Measurements from ENCODE around the gene SOX12.

Gene SOX12

DNA sequence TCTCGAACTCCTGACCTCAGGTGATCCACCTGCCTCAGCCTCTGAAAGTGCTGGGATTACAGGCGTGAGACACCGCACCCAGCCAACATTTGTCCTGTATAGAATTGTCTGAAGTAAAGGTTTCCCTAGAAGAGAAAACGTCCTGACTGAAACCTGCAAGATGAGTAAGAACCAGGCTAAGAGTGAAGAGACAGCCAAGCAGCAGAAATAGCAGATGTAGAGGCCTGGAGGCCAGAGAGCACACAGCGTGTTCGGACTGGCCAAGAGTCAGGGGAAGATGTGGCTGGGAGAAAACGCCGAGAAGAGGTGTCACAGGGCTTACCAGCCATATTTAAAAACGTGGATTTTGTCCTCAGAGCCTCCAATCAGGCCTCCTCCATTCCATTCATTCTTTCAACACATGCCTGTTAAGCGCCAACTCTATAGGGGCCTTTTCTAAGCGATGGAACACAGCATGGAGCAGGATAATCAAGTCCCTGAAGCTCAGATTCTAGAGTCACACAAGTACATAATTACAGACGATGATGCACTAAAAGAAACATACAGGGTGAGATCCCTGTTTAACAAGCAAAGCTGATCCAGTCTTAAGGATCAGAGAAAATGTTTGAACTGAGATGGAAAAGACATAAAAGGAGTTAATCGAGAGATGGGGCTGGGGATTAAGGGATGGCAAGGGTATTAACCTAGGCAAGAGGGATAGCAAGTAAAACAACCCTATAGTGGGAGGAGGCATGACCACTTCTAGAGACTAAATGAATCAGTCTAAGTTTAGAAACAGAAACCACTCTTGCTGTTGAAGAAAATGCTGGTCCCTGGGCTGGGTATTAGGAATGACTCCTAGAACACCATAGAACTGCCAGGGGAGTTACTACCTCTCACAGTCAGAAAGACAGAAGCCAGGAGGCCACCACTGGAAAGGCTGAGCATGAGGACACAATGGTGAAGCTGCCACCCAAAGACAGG is 23.2 kb upstream of the SOX12 start:
- DNase-seq = no peak

DNA sequence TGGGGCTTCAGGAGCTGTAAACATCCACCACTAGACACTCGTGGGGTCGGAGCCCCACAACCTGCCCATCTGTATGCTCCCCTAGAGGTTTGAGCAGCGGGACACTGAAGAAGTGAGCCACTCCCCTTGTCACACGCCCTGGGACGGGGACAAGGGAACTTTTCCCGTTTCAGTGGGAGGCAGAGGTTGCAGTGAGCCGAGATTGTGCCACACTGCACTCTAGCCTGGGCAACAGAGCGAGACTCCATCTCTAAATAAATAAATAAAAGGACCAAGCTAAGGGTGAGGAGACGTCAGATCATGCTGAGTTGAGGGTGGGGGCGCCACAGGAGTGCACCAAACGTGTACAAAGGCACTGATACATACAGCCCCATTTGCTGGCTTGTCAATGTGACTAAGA is 19.6 kb upstream of the SOX12 start:
- DNase-seq = no peak

DNA sequence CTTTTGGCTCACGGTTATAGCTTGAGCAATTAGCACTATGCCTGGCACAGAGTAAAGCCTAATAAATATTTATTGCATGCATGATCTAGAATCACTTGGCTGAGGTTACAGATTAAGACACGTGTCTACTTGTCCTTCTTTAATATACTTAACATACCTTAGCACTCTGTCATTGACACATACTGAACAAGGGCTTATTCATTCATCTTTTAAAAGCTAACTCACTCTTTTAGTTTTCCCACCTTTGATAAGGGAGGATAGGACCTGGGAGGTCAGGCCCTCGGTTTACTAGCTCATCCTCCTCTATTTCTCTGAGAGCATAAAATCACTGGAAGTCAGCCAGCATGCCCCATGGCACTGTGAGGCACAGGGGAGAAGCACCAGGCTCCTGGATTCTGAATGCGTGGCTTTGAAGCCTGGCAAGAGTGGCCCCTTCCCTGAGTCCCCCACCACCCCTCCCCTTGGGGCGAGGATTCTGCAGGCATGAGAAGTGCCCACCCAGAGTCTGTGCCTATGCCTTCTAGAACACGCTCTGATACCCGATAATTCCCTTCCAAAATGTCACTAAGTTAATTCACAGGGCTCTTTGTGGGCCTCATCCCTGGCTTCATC is 16.8 kb upstream of the SOX12 start:
- no peak for DNase-seq

DNA sequence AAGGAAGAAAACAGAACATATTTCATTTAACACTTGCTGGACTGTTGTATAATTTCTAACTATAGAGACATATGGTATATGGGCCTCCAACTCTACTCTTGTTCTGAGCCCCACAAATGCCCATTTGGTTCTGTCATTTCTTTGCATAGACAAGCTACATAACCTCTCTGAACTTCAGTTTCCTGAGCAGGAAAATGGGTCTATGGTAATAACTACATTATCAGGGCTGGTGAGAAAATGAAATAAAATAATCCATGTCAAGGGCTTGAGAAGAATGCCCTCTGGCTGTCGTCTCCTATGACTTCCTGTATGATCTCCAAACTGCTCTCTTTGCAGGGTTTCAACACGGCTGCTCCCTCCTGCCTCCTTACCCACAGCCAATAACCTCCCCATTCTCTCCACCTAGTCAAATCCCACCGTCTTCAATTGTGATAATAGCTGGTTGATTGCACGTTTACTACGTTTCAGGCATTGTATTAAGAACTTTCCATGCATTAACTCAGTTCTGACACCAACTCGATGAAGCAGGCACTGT is 16.0 kb upstream of the SOX12 start:
- no peak for DNase-seq

DNA sequence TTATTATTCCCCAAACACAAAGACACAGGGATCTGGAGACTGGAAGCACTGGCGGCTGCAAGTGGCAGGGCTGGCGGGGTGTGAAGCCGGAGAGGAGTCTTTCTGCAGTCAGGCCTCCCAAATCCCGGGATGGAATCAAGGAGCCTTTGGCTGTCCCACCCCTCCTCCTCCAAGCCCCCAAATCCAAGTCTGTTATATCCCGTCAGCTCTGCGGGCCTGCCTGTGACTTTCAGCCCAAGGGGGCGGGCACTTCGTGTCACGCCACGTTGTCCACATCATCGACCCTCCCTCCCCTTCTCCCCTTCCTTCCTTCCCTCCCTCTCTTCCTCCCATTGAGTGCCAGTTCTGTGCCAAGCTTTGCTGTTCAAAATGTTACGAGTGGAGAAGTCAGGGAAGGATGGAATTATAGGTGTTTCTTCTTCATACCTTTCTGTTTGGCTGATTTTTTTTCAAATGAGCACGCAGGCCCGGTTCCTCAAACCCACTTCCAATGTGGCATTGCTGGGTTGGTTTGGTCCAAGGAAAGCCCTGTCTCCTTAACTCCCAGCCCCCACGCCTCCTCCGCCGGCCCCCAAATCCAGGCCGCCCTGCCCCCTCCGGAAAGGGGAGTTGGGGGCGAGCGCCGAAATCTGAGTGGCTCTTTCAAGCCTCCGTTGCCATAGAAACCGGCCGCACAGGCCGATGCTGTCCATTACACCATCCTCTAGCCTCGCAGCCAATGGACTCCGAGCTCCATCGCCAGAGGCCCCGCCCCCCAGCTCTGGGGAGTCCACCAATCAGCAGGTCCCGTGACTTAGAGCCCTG is 15.3 kb upstream of the SOX12 start:
- DNase-seq = peak; percentile 93

DNA sequence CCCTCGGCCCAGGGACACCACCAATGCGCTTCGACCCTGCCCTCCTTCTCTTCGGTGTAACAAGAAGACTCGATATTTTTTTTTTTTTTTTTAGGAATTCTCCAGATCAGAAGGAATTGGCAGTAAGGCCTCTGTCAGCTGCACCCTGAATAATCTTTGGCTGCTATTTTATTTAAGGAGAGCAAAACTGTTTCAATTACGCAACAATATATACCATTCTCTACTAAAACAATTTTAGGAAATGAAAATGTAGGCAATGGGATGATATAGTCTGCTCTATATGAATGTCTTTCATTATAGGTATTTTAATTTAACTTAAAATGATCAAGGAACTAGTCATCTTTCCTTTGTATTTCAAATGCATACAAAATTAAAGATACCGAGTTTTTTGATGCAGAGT is 14.7 kb upstream of the SOX12 start:
- no peak for DNase-seq

DNA sequence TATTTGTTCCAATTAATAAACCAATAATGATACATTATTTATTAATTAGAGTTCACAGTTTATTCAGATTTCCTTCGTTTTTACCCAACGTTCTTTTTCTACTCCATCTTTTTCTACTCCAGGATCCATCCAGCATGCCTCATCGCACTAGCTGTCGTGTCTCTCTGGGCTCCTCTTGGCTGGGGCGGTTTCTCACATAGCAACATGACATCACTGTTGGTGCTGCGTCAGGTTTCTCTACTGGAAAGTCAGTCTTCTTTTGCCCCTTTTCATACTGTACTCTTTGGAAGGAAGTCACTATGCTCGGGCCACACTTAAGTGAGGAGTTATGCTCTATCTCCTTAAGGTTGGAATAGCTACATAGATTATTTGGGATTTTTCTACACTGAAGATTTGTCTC is 13.7 kb upstream of the SOX12 start:
- DNase-seq = no peak

DNA sequence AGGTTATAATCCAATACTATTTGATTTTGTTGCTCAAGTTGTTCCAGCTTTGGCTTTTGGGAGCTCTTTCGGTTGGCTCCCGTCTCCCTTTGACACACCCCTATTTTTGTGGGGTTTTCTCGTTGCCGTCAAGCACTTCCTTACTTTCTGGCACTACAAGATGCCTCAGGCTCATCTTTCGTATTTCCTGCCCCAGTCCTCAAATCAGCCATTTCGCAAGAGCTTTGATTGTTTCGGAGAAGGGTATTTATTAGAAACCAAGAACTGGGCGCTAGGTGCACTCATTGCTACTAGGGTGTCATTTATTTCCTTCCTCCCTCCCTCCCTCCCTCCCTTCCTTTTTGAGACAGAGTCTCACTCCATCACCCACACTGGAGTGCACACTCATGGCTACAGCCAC is 13.3 kb upstream of the SOX12 start:
- DNase-seq = no peak

DNA sequence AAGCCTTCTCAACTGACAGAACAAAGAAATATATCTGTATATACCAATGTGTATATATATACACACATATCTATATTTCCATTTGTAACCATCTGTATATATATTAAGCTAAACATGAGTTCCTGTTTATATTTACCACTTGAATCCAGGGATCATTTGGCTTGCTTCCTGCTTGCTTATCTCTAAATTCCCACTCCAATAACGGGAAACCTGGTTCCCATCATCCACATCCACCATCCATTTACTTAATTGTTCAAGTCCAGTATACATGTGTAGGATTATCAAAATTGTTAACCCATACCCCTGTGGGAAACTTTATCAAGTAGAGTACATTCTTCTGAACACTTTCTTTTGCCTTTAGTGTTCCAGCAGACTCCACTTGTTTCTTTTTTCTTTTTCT is 12.5 kb upstream of the SOX12 start:
- DNase-seq = no peak

DNA sequence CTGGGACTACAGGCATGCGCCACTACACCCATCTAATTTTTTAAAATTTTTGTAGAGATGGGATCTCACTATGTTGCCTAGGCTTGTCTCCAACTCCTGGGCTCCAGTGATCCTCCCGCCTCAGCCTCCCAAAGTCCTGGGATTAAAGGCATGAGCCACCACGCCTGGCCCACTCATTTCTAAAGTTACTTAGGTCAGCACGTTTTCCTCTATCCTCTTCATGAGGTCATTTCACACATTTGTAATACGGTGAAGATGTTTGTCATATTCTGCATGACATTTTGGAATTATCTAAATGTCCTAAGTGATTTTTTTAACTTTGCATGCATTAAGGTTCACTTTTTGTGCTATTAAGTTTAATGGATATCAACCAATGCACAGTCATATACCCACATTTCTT is 11.9 kb upstream of the SOX12 start:
- DNase-seq = no peak

DNA sequence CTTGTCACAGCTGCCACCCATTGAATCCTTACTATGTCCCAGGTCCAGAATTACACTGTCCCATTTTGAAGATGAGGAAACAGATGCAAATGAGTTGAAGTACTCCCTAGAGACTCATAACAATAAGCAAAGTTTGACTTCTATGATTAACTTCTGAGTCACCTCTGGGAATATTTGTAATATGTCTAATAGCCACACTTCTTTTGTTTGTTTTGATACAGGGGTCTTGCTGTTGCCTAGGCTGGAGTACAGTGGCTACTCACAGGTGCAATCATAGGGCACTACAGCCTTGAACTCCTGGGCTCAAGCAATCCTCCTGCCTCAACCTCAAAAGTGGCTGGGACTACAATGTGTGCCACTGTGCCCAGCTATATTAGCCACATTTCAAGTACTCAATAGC is 11.4 kb upstream of the SOX12 start:
- DNase-seq = no peak

DNA sequence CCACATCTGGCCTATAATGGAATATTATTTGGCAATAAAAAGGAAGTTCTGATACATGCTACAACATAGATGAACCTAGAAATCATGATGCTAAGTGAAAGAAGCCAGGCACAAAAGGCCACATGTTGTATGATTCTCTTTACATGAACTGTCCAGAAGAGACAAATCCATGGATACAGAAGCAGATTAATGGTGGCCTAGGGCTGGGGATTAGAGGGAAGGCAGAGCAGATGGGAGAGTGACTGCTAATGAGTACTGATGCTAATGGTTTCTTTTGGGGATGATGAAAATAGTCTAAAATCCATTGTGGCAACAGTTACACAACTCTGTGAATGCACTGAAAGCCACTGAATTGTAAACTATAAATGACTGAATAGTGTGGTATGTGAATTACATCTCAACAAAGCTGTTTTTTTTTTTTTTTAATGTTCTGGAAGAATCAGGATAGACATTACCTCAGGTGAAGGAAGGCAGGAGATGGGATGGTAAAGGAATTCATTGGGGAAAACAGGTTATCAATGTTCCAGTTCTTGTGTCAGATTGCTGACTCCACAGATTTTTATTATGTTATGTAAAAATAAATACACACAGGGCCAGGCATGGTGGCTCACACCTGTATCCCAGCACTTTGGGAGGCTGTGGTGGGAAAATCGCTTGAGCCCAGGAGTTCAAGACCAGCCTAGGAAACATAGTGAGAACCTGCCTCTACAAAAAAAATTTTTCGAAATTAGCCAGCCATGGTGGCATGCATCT is 8.9 kb upstream of the SOX12 start:
- DNase-seq = no peak

DNA sequence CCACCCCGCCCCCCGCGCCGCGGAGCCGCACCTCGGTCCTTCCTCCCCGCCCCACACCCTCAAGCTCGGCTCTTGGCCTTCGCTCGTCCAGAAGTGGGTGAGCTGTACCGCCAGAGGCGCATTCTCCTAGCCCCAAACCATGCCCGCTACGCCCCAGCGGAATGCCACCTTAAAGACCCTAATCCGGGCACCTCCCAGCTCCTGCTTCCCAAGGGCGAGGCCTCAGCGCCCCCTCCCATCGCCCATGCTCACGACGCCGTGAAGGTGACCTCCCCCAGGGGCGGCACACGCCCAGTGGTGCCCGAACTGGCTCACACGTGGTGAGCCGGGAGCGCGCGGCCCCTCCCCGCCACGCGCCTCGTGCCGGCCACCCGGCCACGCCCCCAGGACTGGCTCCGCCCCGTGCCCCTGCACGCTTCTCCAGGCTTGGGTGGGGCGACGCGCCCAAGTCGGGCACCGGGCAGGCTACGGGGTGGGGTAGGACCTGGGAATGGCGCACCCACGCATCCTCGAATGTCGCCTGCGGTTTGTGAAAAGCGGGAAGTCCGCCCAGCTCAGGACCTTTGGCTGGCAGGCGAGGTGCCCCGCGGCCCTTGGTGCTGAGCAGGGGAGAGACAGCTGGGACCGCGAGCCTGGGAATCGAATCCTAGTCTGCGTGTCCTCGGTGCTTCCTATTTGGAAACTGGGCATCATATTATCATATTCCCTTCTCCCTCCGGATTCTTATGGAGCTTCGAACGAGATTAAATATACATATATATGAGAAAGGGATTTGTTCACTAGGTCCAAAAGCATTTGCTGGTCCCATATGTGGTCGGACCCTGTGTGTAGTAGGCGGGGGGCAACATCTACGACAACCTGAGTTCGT is 941 bp upstream of the SOX12 start:
- peak; percentile 96 for DNase-seq

DNA sequence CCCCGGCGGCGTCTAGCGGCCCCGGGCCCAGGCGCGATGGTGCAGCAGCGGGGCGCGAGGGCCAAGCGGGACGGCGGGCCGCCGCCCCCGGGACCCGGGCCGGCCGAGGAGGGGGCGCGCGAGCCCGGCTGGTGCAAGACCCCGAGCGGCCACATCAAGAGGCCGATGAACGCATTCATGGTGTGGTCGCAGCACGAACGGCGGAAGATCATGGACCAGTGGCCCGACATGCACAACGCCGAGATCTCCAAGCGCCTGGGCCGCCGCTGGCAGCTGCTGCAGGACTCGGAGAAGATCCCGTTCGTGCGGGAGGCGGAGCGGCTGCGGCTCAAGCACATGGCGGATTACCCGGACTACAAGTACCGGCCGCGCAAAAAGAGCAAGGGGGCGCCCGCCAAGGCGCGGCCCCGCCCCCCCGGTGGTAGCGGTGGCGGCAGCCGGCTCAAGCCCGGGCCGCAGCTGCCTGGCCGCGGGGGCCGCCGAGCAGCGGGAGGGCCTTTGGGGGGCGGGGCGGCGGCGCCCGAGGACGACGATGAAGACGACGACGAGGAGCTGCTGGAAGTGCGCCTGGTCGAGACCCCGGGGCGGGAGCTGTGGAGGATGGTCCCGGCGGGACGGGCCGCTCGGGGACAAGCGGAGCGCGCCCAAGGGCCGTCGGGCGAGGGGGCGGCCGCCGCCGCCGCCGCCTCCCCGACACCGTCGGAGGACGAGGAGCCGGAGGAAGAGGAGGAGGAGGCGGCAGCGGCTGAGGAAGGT is 715 bp downstream of the SOX12 start:
- peak; percentile 60 for DNase-seq

DNA sequence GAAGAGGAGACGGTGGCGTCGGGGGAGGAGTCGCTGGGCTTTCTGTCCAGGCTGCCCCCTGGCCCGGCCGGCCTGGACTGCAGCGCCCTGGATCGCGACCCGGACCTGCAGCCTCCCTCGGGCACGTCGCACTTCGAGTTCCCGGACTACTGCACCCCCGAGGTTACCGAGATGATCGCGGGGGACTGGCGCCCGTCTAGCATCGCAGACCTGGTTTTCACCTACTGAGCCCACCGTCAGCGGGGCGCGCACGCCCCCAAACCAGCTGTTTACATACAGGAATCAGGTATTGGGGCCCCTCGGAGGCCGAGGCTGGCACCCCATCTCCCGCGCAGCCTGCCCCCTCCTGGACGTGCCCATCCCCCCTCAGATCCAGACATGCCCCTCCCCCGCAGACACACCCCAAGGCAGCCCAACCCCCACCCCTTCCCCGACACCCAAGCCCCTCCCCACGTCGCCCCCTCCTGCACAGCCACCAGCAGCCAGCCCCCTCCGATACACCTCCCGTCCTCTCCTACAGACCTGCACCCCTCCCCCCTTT is 1.4 kb downstream of the SOX12 start:
- DNase-seq = no peak

DNA sequence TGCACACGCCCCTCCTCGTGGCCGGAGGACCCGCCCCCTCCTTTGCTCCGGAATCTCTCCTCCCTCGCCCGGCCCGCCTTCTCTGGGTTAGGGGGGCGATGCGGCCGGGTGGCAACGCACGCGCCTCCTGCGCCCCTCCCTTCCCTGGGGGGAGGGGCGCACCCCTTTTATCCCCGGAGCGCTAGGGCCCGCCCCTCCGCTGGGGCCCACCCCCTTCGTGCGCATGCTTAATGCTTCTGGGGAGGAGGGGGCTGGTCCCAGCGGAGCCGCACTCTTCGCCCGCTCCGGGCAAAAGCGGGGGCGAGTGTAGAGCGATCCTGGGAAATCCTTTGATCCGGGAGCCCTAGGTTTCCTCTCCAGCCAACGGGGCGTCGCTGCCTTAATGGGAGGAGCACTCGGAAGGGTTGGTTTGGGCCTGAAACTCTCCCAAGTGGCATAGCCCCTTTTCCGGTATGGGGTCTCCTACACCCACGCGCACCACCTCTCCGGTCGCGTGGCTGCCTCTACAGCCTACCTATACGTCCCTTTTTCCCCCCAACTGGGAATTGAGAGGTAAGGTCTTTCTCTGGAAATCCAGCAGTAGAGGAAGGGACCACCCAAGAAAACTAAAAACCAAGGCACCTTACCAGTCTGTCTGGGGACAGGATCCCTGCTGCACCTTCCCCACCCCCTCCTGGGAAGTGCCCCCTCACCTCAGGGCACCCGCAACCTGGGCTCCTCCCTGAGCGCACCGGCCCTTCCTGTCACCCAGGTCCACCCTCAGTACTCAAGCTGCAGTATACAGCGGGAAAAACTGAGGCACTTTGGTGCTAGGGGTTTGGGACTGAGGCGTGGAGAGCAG is 2.1 kb downstream of the SOX12 start:
- DNase-seq = peak; percentile 80

DNA sequence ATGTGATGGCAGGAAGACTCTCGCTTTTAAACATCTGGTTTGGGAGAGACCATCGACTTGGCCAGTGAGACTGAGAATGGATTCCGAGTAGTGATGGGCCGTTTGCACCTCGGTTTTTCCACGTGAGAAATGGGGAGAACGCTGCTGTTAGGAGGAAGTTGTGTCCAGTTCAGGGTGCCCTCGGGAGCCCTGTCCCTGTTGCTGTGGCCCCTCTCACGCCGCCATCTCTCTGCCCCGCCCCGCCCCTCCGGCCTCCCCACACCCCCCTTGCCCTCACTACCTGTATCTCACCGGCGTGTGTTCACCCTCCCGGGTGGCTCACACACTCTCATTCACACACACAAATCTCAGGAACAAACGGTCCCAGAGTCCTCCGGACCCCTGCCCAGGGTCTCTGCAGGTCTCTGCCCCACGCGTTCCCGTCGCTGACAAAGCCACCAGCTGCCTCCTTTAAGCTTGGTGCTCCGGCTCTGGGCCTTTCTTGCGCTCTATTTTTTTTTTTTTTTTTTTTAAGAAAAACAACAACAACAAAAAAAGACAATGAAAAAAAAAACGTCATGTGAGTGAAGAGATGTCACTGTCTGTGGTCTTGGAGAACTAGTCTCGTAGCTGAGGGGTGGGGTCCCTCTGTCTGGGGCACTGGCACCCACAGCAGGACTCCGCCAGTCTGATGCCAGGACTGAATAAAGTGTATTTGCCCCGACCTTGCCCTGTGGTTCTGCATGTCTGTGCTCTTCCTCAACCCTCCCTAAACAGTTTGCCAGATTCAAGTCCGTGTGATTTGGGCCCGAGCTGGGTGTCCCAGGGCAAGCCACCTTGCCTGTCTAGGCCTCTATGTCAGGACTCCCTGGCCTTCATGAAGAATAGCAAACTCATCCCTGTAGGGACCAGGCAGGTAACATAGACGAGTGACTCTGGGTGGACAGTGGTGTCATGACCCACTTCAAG is 2.9 kb downstream of the SOX12 start:
- no peak for DNase-seq

DNA sequence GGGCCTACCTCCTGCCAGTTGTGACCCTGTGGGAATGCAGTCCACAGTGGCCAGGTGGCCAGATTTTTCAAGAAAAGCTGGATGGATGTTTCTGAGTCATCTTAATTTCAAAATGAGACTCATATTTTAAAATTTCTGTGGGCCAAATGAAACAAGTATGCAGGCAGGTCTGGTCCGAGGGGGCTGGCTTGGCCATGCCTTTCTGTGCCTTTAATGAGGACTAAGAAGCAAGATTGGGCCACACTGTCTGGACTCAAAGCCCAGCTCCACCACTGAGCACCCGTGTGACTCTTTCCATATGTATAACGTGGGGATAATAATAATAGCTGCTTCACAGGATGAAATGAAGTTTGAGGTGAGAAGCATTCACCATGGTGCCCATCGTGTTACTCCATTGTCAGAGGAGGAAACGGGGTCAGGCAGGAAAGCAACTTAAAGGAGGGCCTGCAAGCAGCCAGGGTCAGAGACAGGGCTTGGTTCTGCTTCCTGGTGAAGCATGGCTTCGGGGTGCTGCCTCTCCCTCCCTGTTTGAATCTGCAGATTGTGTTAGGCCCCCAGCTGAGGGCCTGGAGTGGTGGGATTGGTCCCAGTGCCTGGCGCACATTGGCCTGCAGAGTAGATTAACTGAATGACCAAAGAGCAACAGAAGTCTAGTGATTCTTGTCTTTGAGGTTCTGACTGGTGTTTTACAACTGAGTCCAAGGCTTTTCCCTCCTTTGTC is 3.8 kb downstream of the SOX12 start:
- no peak for DNase-seq
